Measurements from ENCODE around the gene ZSCAN12. TPM values are rescaled to one million over a fixed set of nuclear protein-coding genes. Genes with fewer than 3 reads are reported as not detected.

ZSCAN12 gene
- total and polyA plus RNA-seq, 2 of the 13 experiments (the other 11 are each of a cell fraction or from before 2014, with no cell fraction given): 2.8 to 8.9 TPM

DNA sequence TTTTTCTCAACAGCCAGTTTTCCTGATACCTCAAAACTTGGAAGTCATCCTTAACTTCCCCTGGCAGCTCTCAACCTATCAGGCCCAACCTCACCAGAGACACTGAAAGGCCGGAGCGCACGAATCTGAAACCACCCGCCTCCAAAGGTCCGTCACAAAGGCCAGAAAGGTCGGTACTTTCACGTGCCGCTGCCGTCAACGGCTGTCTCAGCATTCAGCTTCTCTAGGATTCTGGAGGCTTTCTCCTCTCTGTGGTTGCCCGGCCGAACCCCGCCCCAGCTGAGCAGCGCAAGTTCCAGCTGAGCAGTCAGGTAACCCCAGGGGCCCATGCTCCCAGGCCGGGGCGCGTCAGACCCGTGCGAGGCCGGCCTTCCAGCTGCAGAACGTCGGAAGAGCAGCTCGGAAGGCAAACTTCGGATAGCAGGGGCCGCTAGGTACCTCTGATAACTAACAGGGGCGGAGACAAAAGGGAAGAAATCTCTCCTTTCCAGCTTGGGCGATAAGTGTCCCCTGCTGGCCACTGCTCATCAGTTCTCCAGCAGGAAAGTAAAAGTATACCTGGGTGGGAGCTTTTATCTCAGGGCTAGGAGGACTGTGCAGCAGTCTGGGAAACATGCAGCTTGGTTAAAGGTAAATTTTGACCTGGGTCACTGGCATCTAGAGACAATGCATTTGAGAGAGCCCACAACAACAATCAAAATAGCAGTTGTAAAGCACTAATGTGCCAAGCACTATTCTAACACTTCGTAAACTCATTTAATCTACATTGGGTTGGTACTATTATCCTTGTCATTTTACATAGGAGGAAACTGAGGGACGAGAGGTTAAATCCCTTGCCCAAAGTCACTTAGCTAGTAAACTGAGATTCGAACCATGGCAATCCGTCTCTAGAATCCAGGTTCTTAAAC lies 16.1 kb downstream of the ZSCAN12 start (continued):
- TF ChIP-seq, protein P1, sequence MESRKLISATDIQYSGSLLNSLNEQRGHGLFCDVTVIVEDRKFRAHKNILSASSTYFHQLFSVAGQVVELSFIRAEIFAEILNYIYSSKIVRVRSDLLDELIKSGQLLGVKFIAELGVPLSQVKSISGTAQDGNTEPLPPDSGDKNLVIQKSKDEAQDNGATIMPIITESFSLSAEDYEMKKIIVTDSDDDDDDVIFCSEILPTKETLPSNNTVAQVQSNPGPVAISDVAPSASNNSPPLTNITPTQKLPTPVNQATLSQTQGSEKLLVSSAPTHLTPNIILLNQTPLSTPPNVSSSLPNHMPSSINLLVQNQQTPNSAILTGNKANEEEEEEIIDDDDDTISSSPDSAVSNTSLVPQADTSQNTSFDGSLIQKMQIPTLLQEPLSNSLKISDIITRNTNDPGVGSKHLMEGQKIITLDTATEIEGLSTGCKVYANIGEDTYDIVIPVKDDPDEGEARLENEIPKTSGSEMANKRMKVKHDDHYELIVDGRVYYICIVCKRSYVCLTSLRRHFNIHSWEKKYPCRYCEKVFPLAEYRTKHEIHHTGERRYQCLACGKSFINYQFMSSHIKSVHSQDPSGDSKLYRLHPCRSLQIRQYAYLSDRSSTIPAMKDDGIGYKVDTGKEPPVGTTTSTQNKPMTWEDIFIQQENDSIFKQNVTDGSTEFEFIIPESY (CRISPR knock-in tag; IDR thresholded peaks at IDR 0.05): no peak
- TF ChIP-seq, protein P2, sequence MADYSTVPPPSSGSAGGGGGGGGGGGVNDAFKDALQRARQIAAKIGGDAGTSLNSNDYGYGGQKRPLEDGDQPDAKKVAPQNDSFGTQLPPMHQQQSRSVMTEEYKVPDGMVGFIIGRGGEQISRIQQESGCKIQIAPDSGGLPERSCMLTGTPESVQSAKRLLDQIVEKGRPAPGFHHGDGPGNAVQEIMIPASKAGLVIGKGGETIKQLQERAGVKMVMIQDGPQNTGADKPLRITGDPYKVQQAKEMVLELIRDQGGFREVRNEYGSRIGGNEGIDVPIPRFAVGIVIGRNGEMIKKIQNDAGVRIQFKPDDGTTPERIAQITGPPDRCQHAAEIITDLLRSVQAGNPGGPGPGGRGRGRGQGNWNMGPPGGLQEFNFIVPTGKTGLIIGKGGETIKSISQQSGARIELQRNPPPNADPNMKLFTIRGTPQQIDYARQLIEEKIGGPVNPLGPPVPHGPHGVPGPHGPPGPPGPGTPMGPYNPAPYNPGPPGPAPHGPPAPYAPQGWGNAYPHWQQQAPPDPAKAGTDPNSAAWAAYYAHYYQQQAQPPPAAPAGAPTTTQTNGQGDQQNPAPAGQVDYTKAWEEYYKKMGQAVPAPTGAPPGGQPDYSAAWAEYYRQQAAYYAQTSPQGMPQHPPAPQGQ (CRISPR knock-in tag; IDR thresholded peaks at IDR 0.05; ENCODE audit: borderline replicate concordance): no peak
- TF ChIP-seq FOXO1 (CRISPR knock-in tag; IDR thresholded peaks at IDR 0.05) (peak; percentile 68; the same call in 1 of the 2 replicates), NR3C1 (CRISPR knock-in tag; IDR thresholded peaks at IDR 0.05) (no peak), ZSCAN29 (CRISPR knock-in tag; conservative IDR thresholded peaks at IDR 0.05) (0 out of 2 replicates have a peak, but pooled peaks have one; percentile 64), HDAC2 (CRISPR knock-in tag; IDR thresholded peaks at IDR 0.05) (peak; percentile 98), KDM5A (IDR thresholded peaks at IDR 0.05; ENCODE audit: borderline replicate concordance, low read length) (peak; percentile 89), ZEB1 (IDR thresholded peaks at IDR 0.05; ENCODE audit: insufficient replicate concordance, low read depth) (peak; percentile 84), RAD51 (IDR thresholded peaks at IDR 0.05; ENCODE audit: borderline replicate concordance) (no peak), ZFP36L1 (CRISPR knock-in tag; IDR thresholded peaks at IDR 0.05) (peak; percentile 97), TBP (CRISPR knock-in tag; IDR thresholded peaks at IDR 0.05) (no peak), ZNF724P (CRISPR knock-in tag; IDR thresholded peaks at IDR 0.05; ENCODE audit: borderline replicate concordance) (no peak; the same call in 1 of the 2 replicates), GATAD1 (CRISPR knock-in tag; IDR thresholded peaks at IDR 0.05) (peak; percentile 92)

Measured in HepG2 (cell line).